ENCODE results near the gene AIF1L. TPM values are rescaled to one million over a fixed set of nuclear protein-coding genes. Genes with fewer than 3 reads are reported as not detected.

Gene AIF1L
- 10 to 100 TPM; 42.9 to 55.9 (median 50.0) TPM for total RNA-seq

- peak within 1 kb of the TSS; percentile 14 to 93 (median 80) for H3K27ac ChIP-seq
- no peak for DNase-seq (ENCODE audit: low spot score in 2 of 2)
- WGBS, 2 donors = 1 to 2% methylated on average over 13 to 51 of the region's 99 CpGs
- H3K9me3 ChIP-seq = no peaks in the 10 kb centered on the region
- TF ChIP-seq POLR2A (IDR thresholded peaks at IDR 0.05) (peak in 1 of 2 donors; percentile 50), CTCF (IDR thresholded peaks at IDR 0.05) (no peak), EP300 (IDR thresholded peaks at IDR 0.05) (peak in 1 of 2 donors; percentile 33)
- peaks cover 0 to 34% of the 10 kb centered on the region in 2 donors for H3K27me3 ChIP-seq
- no peaks in the 10 kb centered on the region for H3K36me3 ChIP-seq
- peak within 1 kb of the TSS; percentile 44 to 65 (median 56) for H3K4me3 ChIP-seq
- peaks cover 0 to 49% (median 4%) of the 10 kb centered on the region in 4 donors for H3K4me1 ChIP-seq
Observed at GRCh38 chr9:131096269-131097125, at the start of gene AIF1L. TSS of gene AIF1L (plus strand) at chr9:131096531. CDS start at chr9:131096630, 99 bp downstream.

DNA sequence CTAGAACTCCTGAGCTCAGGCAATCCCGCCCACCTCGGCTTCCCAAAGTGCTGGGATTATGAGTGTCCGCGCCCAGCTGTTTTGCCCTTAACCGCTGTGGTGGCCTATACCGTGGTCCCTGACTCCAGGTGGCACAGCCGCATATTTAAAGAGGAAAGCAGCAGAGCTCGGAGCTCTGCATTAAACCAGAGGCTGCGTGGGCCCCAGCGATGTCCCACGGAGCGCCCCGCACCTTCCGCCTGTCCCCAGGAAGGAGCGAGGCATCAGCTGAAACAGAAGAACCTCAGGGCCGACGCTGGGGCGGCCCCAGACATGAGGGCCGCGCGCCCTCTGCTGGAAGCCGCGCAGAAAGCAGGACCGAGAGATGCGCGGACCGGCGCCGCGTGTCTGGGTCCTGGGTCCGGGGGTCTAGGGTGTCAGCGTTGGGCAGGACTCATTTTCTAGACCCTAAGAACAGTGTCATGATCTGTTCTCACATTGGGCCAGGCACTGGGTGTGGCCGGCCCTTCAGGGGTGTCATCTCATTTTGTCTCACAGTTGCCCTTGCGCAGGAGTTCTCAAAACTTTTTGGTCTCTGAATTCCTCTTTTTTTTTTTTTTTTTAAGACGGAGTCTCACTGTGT lies 49.6 kb upstream of the AIF1L start:
- peak; percentile 40 to 57 for DNase-seq (ENCODE audit: low spot score in 2 of 2)
- no peaks in the 10 kb centered on the region for H3K36me3 ChIP-seq
- no peak for TF ChIP-seq EP300 (IDR thresholded peaks at IDR 0.05)
- no peak for TF ChIP-seq POLR2A (IDR thresholded peaks at IDR 0.05)
- peak; percentile 83 to 94 (median 87) for TF ChIP-seq CTCF (IDR thresholded peaks at IDR 0.05)
- H3K4me1 ChIP-seq = peaks cover 0 to 5% (median 0%) of the 10 kb centered on the region in 4 donors
- no peaks in the 10 kb centered on the region for H3K27me3 ChIP-seq
- no peak overlapping the region for H3K4me3 ChIP-seq
- no peaks in the 10 kb centered on the region for H3K9me3 ChIP-seq
- 19 to 33% methylated on average over 15 to 34 of the region's 35 CpGs for WGBS, 2 donors
- H3K27ac ChIP-seq = no peak overlapping the region

- no peak overlapping the region for H3K4me3 ChIP-seq
- peaks cover 0 to 5% (median 0%) of the 10 kb centered on the region in 4 donors for H3K4me1 ChIP-seq
- H3K9me3 ChIP-seq = no peaks in the 10 kb centered on the region
- no peak overlapping the region for H3K27ac ChIP-seq
- no peaks in the 10 kb centered on the region for H3K36me3 ChIP-seq
- 49 to 75% methylated on average over 6 of the region's 6 CpGs for WGBS, 2 donors
- no peaks in the 10 kb centered on the region for H3K27me3 ChIP-seq
- DNase-seq (ENCODE audit: low spot score in 2 of 2) = no peak
- TF ChIP-seq POLR2A (IDR thresholded peaks at IDR 0.05) = no peak
- no peak for TF ChIP-seq CTCF (IDR thresholded peaks at IDR 0.05)
- no peak for TF ChIP-seq EP300 (IDR thresholded peaks at IDR 0.05)
Observed at GRCh38 chr9:131048332-131048731, 48.0 kb upstream of the AIF1L start.

GRCh38 chr9:131048820-131049219 lies 47.5 kb upstream of the AIF1L start:
- no peaks in the 10 kb centered on the region for H3K36me3 ChIP-seq
- no peak for TF ChIP-seq POLR2A (IDR thresholded peaks at IDR 0.05)
- TF ChIP-seq CTCF (IDR thresholded peaks at IDR 0.05) = no peak
- no peak for TF ChIP-seq EP300 (IDR thresholded peaks at IDR 0.05)
- H3K4me1 ChIP-seq = peaks cover 0 to 5% (median 0%) of the 10 kb centered on the region in 4 donors
- no peaks in the 10 kb centered on the region for H3K27me3 ChIP-seq
- no peak for DNase-seq (ENCODE audit: low spot score in 2 of 2)
- H3K4me3 ChIP-seq = no peak overlapping the region
- no peaks in the 10 kb centered on the region for H3K9me3 ChIP-seq
- WGBS, 2 donors = 84 to 93% methylated on average over 7 to 8 of the region's 8 CpGs
- no peak overlapping the region for H3K27ac ChIP-seq
